Suprapubic skin (tissue), 3 donors: ENCODE data around the gene ZIC5.

Source experiments
- POLR2A ChIP-seq, 2 donors: fragments of 450-650 bp; IDR thresholded peaks; one replicate each; pipeline ENCODE4 v1.6.1; 2017; ENCODE audit warnings: antibody characterized with exemption in 2 of 2, mild to moderate bottlenecking in 2 of 2, moderate library complexity in 2 of 2
- TF ChIP-seq, protein P1 (sequence below), 2 donors: fragments of 200-600 bp in 1 of 2; fragments of 450-650 bp in 1 of 2; sonication (generic) in 1 of 2; IDR thresholded peaks; one replicate each; pipeline ENCODE4 v1.5.1; 2016 to 2019; ENCODE audit warnings: antibody characterized with exemption in 2 of 2, mild to moderate bottlenecking in 1 of 2, moderate library complexity in 1 of 2

DNA sequence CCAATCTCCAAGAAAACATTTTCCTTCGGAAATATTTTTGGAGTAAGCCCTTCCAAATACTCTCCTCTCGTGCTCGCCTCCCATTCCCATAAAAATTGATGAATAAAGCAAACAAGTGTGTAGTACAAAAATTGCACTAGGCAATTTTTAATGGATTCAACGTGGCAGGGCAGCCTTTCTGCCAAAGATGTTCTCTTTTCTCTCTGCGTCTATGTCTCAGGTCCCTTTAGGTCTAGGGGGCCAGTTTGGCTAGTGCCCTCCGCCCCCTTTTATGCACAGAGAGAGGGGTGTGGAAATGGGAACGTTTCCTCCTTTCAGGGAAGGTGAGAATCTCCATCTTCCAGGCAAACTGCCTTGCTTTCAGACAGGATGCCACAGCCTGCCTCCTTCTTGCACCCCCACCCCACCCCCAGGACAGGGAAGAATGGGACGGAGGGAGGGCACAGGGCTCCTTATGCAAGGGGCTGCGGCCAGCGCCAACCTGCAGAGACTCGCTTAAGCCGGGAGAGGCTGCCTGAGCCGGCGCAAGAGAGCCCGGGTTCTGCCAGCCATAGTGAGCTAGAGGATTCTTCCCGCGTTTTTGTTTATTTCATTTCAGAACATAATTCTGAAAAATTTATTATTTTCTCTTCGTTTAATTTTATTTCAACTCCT lies 7.4 kb upstream of the ZIC5 start:
- no peak for TF ChIP-seq POLR2A (IDR thresholded peaks at IDR 0.05)
- TF ChIP-seq, protein P1, sequence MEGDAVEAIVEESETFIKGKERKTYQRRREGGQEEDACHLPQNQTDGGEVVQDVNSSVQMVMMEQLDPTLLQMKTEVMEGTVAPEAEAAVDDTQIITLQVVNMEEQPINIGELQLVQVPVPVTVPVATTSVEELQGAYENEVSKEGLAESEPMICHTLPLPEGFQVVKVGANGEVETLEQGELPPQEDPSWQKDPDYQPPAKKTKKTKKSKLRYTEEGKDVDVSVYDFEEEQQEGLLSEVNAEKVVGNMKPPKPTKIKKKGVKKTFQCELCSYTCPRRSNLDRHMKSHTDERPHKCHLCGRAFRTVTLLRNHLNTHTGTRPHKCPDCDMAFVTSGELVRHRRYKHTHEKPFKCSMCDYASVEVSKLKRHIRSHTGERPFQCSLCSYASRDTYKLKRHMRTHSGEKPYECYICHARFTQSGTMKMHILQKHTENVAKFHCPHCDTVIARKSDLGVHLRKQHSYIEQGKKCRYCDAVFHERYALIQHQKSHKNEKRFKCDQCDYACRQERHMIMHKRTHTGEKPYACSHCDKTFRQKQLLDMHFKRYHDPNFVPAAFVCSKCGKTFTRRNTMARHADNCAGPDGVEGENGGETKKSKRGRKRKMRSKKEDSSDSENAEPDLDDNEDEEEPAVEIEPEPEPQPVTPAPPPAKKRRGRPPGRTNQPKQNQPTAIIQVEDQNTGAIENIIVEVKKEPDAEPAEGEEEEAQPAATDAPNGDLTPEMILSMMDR (IDR thresholded peaks at IDR 0.05), result no peak
